ENCODE results near the gene ANKHD1. TPM values are rescaled to one million over a fixed set of nuclear protein-coding genes. Genes with fewer than 3 reads are reported as not detected.

Gene ANKHD1, protein sequence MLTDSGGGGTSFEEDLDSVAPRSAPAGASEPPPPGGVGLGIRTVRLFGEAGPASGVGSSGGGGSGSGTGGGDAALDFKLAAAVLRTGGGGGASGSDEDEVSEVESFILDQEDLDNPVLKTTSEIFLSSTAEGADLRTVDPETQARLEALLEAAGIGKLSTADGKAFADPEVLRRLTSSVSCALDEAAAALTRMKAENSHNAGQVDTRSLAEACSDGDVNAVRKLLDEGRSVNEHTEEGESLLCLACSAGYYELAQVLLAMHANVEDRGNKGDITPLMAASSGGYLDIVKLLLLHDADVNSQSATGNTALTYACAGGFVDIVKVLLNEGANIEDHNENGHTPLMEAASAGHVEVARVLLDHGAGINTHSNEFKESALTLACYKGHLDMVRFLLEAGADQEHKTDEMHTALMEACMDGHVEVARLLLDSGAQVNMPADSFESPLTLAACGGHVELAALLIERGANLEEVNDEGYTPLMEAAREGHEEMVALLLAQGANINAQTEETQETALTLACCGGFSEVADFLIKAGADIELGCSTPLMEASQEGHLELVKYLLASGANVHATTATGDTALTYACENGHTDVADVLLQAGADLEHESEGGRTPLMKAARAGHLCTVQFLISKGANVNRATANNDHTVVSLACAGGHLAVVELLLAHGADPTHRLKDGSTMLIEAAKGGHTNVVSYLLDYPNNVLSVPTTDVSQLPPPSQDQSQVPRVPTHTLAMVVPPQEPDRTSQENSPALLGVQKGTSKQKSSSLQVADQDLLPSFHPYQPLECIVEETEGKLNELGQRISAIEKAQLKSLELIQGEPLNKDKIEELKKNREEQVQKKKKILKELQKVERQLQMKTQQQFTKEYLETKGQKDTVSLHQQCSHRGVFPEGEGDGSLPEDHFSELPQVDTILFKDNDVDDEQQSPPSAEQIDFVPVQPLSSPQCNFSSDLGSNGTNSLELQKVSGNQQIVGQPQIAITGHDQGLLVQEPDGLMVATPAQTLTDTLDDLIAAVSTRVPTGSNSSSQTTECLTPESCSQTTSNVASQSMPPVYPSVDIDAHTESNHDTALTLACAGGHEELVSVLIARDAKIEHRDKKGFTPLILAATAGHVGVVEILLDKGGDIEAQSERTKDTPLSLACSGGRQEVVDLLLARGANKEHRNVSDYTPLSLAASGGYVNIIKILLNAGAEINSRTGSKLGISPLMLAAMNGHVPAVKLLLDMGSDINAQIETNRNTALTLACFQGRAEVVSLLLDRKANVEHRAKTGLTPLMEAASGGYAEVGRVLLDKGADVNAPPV (N-terminal part only)
- total RNA-seq: 100 to 1,000 TPM; 148 to 156 TPM

DNA sequence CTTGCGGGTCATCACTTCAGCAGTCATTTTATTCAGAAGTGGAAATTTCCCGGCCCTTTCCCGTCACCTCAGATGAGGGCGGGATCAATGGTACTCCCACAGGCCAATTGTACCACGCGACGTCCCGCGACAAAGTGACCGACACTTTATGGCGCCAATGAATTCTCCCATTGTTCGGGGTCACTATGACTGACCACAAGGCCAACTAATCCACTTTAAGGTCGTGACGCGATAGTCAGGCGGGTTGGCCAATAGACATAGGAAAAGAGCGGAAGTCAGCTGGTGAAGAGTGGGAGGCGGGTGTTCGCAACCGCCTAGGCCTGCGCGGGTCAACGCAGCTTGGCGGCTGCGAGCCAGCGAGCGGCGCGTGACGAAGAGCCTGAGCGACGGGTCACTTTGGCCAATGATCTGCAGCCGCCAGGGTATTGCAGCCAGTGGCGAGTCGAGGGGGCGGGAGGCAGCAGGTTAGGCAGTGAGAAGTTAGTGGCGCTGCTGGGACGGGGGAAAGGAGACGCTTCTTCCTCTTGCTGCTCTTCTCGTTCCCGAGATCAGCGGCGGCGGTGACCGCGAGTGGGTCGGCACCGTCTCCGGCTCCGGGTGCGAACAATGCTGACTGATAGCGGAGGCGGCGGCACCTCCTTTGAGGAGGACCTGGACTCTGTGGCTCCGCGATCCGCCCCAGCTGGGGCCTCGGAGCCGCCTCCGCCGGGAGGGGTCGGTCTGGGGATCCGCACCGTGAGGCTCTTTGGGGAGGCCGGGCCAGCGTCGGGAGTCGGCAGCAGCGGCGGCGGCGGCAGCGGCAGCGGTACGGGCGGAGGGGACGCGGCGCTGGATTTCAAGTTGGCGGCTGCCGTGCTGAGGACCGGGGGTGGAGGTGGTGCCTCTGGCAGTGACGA lies at the start of gene ANKHD1:
TSS of gene ANKHD1 (plus strand) at position 472 of the 896 bp plus-strand sequence. CDS start at position 607, 135 bp downstream.
- POLR2A ChIA-PET: interaction anchor here (0.6 to 3.1 kb wide), 18 partner anchors 38 to 309 kb away, joined by 3 to 20 read pairs (median 4); partner anchors contain the start of genes APBB3, EIF4EBP3, HBEGF and IK
- DNase-seq: peak; percentile 93
- H3K36me3 Mint-ChIP-seq: peaks cover 13% of the 10 kb centered on the region
- no peaks in the 10 kb centered on the region for H3K9me3 Mint-ChIP-seq
- ATAC-seq (ENCODE audit: low read depth): peak; percentile 85
- H3K27me3 Mint-ChIP-seq: no peaks in the 10 kb centered on the region
- H3K4me3 Mint-ChIP-seq: no peak within 1 kb of the TSS
- no peak within 1 kb of the TSS for H3K27ac Mint-ChIP-seq
- H3K4me1 Mint-ChIP-seq: peaks cover 28% of the 10 kb centered on the region

DNA sequence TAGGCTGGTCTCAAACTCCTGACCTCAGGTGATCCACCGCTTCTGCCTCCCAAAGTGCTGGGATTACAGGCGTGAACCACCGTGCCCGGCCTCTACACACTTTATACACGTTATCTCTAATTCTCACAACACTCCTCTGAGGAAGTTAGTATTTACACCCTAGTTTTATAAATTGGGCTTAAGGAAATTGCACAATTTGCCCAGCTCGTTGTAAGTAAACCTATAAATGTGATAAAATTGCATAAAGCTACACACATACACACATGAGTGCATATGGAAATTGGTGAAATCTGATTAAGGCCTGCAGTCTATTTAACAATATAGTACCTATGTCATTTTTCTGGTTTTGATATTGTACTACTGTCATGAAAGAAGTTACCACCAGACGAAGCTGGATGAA lies 46.1 kb upstream of the ANKHD1 start:
- ATAC-seq (ENCODE audit: low read depth) (no peak), DNase-seq (no peak)
- peaks cover 8% of the 10 kb centered on the region for H3K27me3 Mint-ChIP-seq
- H3K9me3 Mint-ChIP-seq: no peaks in the 10 kb centered on the region
- no peak overlapping the region for H3K27ac Mint-ChIP-seq
- no peak overlapping the region for H3K4me3 Mint-ChIP-seq
- no peaks in the 10 kb centered on the region for H3K36me3 Mint-ChIP-seq
- H3K4me1 Mint-ChIP-seq: peaks cover 12% of the 10 kb centered on the region
- POLR2A ChIA-PET: interaction anchor here (0.8 to 1.2 kb wide), 2 partner anchors 111 to 284 kb away, joined by 3 to 6 read pairs; partner anchors contain the start of gene TMCO6

DNA sequence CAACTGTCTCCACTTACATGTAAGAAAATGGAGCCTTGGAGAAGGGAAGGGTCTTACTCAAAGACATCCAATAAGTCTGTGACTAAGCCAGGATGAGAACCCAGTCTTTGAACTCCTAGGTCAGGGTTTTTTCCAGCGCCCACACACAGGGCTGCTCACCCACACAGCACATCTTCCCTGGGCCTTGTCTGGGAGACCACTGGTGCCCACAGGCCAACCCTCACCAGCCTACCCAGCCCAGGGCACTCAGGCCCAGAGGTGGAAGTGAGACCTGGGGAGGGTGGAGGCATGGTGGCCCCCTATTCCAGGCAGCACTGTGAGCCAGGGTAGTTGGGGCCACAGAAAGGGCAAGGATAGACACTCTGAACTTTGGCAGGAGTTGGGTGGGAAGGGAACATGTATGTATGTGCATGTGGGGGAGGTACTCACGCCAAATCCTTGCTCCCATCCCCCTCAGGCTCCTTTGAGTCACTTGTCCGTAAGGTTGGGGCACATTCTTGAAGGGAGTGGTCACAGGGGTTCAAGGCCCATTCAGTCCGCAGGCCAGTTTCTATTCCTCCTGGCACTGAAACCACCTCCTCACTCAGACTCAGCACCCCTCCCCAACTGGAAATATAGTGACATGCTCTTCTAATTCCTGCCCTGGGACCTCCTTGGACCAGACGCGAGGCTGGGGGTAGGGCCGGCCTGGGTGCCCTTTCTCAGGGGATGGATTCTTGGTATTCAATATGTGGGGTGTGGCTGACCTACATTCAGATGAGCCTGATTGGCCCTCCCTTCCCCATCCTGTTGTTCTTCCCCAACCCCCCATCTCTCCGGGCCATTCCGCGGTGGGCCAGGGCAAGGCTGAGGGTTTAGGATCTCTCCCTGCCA lies 44.5 kb upstream of the ANKHD1 start:
- peak; percentile 42 for ATAC-seq (ENCODE audit: low read depth)
- peak overlapping the region; percentile 23 for H3K27ac Mint-ChIP-seq
- H3K9me3 Mint-ChIP-seq: no peaks in the 10 kb centered on the region
- H3K36me3 Mint-ChIP-seq: no peaks in the 10 kb centered on the region
- DNase-seq: no peak
- POLR2A ChIA-PET: no interaction called here
- H3K4me1 Mint-ChIP-seq: peaks cover 8% of the 10 kb centered on the region
- H3K4me3 Mint-ChIP-seq: peak overlapping the region; percentile 83
- peaks cover 3% of the 10 kb centered on the region for H3K27me3 Mint-ChIP-seq

DNA sequence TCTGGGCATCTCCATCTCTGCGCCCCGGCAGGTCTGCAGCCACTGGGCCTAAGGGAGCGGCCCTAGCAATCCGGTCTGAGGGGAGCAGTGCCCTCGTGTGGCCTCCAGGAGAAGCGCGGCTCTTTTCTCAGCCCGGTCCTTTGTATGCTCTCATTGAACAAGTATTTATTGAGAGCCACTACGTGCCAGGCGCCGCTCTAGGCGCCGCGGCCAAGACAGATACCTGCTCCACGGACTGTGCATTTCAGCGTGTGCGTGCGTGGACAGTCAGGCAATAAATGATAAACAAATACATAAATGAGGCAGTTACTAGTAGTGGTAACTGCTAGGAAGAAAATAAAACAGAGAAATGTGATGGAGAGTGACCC lies 43.9 kb upstream of the ANKHD1 start:
- ATAC-seq (ENCODE audit: low read depth): peak; percentile 93
- DNase-seq: peak; percentile 82
- Mint-ChIP-seq H3K27ac (peak overlapping the region; percentile 23), H3K9me3 (no peaks in the 10 kb centered on the region), H3K36me3 (no peaks in the 10 kb centered on the region), H3K4me1 (peaks cover 8% of the 10 kb centered on the region), H3K4me3 (peak overlapping the region; percentile 83), H3K27me3 (peaks cover 3% of the 10 kb centered on the region)
- POLR2A ChIA-PET: interaction anchor here (0.7 kb wide), 1 partner anchor 27 kb away, joined by 4 read pairs; no protein-coding TSS in a partner anchor

DNA sequence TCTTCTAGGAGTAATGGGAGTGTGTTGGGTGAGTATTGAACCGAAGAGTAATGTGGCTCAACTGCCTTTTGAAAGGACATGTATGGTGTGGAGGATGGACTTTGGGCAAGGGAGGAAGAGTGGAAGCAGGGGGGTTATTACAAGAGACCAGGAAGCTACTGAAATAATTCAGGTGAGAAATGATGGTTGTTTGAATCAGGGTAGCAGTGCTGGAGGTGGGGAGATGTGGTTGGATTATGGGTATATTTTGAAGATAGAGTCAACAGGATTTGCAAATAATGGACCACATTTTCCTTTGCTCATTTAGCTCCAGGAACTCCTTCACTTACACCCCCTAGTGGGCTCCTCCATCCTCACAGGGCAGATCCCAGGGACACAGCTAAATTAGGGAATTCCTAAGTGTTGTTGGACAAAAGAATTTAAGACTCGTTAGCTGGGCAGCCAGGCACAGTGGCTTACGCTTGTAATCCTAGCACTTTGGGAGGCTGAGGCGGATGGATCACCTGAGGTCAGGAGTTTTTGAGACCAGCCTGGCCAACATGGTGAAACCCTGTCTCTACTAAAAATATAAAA lies 42.8 kb upstream of the ANKHD1 start:
- ATAC-seq (ENCODE audit: low read depth) (no peak), DNase-seq (no peak)
- peaks cover 12% of the 10 kb centered on the region for H3K4me1 Mint-ChIP-seq
- POLR2A ChIA-PET: interaction anchor here (0.5 to 1.4 kb wide), 3 partner anchors 107 to 196 kb away, joined by 4 read pairs; no protein-coding TSS in a partner anchor
- H3K4me3 Mint-ChIP-seq: no peak overlapping the region
- H3K9me3 Mint-ChIP-seq: no peaks in the 10 kb centered on the region
- H3K36me3 Mint-ChIP-seq: no peaks in the 10 kb centered on the region
- H3K27me3 Mint-ChIP-seq: peaks cover 3% of the 10 kb centered on the region
- H3K27ac Mint-ChIP-seq: no peak overlapping the region

DNA sequence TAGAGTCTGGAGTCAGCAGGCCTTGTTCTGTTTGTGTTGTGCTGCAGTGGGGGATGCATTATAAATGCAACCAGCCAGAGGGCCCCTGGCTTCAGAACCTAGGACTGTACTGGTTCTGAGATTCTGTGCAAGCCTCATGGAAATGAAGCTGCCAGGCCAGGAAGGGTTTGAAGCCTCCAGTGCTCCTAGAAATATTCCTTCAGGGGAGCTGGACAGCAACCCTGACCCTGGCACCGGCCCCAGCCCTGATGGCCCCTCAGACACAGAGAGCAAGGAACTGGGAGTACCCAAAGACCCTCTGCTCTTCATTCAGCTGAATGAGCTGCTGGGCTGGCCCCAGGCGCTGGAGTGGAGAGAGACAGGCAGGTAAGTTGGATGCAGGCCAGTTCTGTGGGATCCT lies 41.5 kb upstream of the ANKHD1 start, which contains the start of gene SLC4A9:
TSS of gene SLC4A9 (plus strand) at position 94 of the 400 bp plus-strand sequence. CDS start at position 137, 43 bp downstream.
- Mint-ChIP-seq H3K4me3 (no peak within 1 kb of the TSS), H3K9me3 (no peaks in the 10 kb centered on the region)

DNA sequence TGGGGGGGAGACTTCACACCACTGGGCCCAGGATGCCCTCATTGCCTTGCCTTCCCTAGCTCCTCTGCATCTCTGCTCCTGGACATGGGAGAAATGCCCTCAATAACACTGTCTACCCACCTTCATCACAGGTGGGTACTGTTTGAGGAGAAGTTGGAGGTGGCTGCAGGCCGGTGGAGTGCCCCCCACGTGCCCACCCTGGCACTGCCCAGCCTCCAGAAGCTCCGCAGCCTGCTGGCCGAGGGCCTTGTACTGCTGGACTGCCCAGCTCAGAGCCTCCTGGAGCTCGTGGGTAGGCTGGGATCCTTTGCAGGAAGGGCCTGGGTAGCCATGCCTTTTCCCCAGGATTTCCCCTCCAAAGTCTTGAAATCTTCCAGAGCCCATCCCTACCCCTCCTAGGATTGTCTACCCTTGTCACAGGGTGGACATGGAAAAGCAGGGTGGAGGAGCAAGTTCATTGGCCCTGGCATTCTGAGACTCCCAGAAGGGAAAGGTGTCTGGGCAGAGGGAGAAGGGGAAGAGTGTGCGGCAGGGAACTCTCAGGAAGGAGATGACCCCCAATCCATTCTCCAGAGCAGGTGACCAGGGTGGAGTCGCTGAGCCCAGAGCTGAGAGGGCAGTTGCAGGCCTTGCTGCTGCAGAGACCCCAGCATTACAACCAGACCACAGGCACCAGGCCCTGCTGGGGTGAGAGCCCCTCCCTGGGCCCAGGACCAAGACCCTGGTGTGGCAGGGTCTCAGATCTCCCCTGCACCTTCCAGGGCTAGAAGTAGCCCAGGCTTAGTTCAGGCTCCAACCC lies 40.8 kb upstream of the ANKHD1 start:
- Mint-ChIP-seq H3K9me3 (no peaks in the 10 kb centered on the region), H3K27me3 (peaks cover 3% of the 10 kb centered on the region), H3K36me3 (no peaks in the 10 kb centered on the region), H3K4me3 (no peak overlapping the region), H3K27ac (no peak overlapping the region), H3K4me1 (peaks cover 12% of the 10 kb centered on the region)
- POLR2A ChIA-PET: no interaction called here
- DNase-seq (no peak), ATAC-seq (ENCODE audit: low read depth) (no peak)

More for the DNA sequence above, 41.5 kb upstream of the ANKHD1 start, which contains the start of gene SLC4A9:
- ATAC-seq (ENCODE audit: low read depth) (no peak), DNase-seq (no peak)
- H3K36me3 Mint-ChIP-seq: no peaks in the 10 kb centered on the region
- POLR2A ChIA-PET: no interaction called here
- H3K4me1 Mint-ChIP-seq: peaks cover 12% of the 10 kb centered on the region
- no peak within 1 kb of the TSS for H3K27ac Mint-ChIP-seq
- peaks cover 3% of the 10 kb centered on the region for H3K27me3 Mint-ChIP-seq

DNA sequence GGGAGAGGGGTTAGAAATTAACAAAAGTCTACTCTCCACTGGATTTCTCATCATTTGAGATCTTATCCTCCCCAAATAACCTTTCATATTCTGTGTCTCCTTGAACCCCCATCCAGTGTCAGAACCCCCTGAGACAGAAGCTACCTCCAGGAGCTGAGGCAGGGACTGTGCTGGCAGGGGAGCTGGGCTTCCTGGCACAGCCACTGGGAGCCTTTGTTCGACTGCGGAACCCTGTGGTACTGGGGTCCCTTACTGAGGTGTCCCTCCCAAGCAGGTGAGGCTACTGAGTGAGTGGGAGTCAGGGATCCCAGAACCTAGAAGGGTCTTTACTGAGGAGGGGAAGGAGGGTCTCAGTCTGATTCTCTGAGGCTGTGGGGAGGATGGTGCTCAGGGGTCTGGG lies 39.7 kb upstream of the ANKHD1 start:
- DNase-seq (no peak), ATAC-seq (ENCODE audit: low read depth) (no peak)
- no peak overlapping the region for H3K4me3 Mint-ChIP-seq
- peaks cover 12% of the 10 kb centered on the region for H3K4me1 Mint-ChIP-seq
- POLR2A ChIA-PET: no interaction called here
- H3K9me3 Mint-ChIP-seq: no peaks in the 10 kb centered on the region
- H3K27me3 Mint-ChIP-seq: peaks cover 3% of the 10 kb centered on the region
- no peak overlapping the region for H3K27ac Mint-ChIP-seq
- H3K36me3 Mint-ChIP-seq: no peaks in the 10 kb centered on the region

DNA sequence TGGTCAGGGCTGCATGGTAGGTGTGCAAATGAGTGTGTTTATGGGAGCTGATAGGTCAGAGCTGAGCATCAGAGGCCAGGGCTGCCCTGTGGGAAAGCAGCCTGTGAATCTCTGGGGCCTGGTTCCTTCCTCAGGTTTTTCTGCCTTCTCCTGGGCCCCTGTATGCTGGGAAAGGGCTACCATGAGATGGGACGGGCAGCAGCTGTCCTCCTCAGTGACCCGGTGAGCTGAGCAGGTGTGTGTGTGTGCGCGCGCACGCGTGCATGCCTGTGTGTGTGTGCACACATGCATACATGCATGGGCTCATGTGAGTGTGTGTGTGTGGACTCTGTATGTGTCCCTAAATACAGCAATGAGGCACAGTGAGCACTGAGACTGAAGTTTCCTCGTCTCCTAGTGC lies 39.3 kb upstream of the ANKHD1 start:
- peaks cover 12% of the 10 kb centered on the region for H3K4me1 Mint-ChIP-seq
- POLR2A ChIA-PET: no interaction called here
- H3K9me3 Mint-ChIP-seq: no peaks in the 10 kb centered on the region
- ATAC-seq (ENCODE audit: low read depth) (no peak), DNase-seq (no peak)
- H3K36me3 Mint-ChIP-seq: no peaks in the 10 kb centered on the region
- no peak overlapping the region for H3K27ac Mint-ChIP-seq
- no peak overlapping the region for H3K4me3 Mint-ChIP-seq
- peaks cover 3% of the 10 kb centered on the region for H3K27me3 Mint-ChIP-seq

DNA sequence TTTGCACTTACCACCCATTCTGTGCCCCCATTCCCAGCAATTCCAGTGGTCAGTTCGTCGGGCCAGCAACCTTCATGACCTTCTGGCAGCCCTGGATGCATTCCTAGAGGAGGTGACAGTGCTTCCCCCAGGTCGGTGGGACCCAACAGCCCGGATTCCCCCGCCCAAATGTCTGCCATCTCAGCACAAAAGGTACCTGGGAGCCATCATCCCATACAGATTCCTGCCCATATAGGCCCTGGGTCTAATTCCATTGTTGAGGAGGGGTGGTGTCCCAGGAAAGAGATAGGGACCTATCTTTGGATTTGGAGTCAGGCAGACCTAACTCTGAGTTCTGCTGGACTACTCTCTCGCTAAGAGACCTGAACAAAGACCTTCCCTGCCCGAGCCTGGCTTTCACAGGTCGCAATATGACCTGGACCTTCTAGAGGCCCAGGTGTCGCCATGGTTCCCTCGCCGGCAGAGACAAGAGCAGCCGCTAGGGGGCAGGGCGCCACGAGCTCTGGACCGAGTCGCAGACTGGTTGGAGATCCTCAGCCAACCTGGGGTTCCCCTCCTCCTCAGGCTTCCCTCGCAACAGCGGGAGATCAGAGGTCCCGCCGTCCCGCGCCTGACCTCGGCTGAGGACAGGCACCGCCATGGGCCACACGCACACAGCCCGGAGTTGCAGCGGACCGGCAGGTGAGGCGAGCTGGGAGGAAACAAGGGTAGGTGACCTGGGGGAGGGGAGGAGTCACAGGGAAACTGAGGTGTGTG lies 38.6 kb upstream of the ANKHD1 start:
- peak; percentile 92 for DNase-seq
- H3K27me3 Mint-ChIP-seq: no peaks in the 10 kb centered on the region
- POLR2A ChIA-PET: interaction anchor here (0.6 to 1.2 kb wide), 4 partner anchors 15 to 190 kb away, joined by 3 read pairs; partner anchors contain the start of gene ANKHD1
- peaks cover 5% of the 10 kb centered on the region for H3K4me1 Mint-ChIP-seq
- H3K36me3 Mint-ChIP-seq: no peaks in the 10 kb centered on the region
- H3K4me3 Mint-ChIP-seq: peak overlapping the region; percentile 80
- H3K27ac Mint-ChIP-seq: peak overlapping the region; percentile 70
- peak; percentile 91 for ATAC-seq (ENCODE audit: low read depth)
- H3K9me3 Mint-ChIP-seq: no peaks in the 10 kb centered on the region
